Right ventricle myocardium inferior (tissue), 1 donor: ENCODE measurements around the gene PAAF1. TPM values are rescaled to one million over a fixed set of nuclear protein-coding genes. Genes with fewer than 3 reads are reported as not detected.

Source experiments
- total RNA-seq: library from RNA; stranded (reverse); fragmentation: NEBNext Ultra II Directional; extraction: Animal tissue kit (Norgen Biotek cat#: 25700); gene quantifications from one replicate; pipeline ENCODE4 v1.2.1, GENCODE V29; 2021
- donor health status: DM: no; HTN: yes; CAD: no; lungs with severe emphysema.

PAAF1 gene
- total RNA-seq, 1 donor from 2014 or later: 10.7 TPM

Other genes with a start within 250 kb of the PAAF1 start
- 8.4 TPM for gene PLEKHB1, start 230.4 kb upstream of the PAAF1 start, total RNA-seq
- 97.1 TPM for gene RAB6A, start 115.9 kb upstream of the PAAF1 start, total RNA-seq
- 45.1 TPM for gene MRPL48, start 89.1 kb upstream of the PAAF1 start, total RNA-seq
- gene COA4, start 153 bp upstream of the PAAF1 start, total RNA-seq: 51.2 TPM
- not detected for gene DNAJB13, start 74.0 kb downstream of the PAAF1 start, total RNA-seq
- 36.4 TPM for gene UCP2, start 105.8 kb downstream of the PAAF1 start, total RNA-seq
- 13.1 TPM for gene UCP3, start 132.1 kb downstream of the PAAF1 start, total RNA-seq